ENCODE results near the gene CEACAM20.
A peak's percentile ranks its signal among the peaks of the same experiment; 100 is the strongest.
"Not testable (repeated sequence)": the region's sequence is repeated elsewhere in the genome, so short reads cannot be mapped to it uniquely, and the experiment has no call there.

Gene CEACAM20

DNA sequence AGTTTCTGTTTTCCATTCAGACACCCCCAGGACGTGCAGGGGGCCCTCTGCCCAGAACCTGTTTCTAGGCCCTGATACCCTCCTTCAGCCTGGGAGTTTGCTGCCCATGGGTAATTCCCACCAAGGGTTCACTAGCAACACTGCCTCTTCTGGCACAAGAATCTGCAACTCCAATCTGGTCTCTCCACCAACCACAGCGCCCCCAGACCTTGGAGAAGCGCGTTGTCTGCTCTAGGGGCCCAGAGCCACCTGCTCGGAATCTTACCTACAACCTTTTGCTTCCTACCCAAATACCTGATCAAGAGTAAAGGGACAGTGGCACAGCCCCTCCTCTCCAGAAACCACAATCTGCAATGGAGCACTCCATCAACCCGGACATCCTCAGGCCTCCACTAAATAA lies 29.9 kb downstream of the CEACAM20 start:
- DNase-seq (ENCODE audit: insufficient read length, low spot score) (peak; percentile 13), FAIRE-seq (no peak)

DNA sequence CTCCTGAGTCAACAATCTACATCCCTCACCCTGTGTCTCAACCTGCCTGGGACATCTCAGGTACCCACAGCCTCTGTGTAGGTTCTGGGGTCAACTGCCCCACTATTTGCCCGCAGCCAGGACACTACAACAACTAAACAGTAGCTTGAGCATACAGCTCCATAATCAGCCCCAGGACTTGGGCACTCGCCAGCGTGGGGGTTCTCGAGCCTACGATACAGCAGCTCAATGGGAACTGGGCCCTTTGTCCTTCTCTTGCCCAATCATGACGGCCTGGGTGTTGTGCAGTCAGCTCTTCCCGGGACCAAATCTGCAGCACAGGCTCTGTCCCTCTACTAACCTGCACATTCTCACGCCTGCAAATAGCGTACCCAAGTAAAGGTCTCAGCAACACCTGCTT lies 30.5 kb downstream of the CEACAM20 start:
- DNase-seq (ENCODE audit: insufficient read length, low spot score) (no peak), FAIRE-seq (peak; percentile 28)

DNA sequence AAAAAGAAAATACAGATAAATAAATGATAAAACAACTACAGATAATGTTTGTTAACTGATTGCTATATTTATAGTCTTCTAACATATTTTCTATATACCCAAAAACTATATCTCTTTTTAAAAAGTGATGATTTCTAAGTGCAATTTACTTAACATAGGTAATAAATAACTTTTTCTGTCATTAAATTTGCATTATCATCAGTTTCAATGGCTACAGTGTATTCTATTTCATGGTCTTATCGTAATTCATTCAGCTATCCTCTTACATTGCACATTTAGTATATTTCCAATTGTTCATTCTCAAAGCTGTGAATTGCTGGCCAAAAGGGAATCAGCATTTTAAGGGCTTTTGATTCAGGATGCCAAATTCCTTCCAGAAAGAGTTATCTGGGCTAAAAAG lies 32.8 kb downstream of the CEACAM20 start:
- DNase-seq (ENCODE audit: insufficient read length, low spot score) (no peak), FAIRE-seq (no peak)

DNA sequence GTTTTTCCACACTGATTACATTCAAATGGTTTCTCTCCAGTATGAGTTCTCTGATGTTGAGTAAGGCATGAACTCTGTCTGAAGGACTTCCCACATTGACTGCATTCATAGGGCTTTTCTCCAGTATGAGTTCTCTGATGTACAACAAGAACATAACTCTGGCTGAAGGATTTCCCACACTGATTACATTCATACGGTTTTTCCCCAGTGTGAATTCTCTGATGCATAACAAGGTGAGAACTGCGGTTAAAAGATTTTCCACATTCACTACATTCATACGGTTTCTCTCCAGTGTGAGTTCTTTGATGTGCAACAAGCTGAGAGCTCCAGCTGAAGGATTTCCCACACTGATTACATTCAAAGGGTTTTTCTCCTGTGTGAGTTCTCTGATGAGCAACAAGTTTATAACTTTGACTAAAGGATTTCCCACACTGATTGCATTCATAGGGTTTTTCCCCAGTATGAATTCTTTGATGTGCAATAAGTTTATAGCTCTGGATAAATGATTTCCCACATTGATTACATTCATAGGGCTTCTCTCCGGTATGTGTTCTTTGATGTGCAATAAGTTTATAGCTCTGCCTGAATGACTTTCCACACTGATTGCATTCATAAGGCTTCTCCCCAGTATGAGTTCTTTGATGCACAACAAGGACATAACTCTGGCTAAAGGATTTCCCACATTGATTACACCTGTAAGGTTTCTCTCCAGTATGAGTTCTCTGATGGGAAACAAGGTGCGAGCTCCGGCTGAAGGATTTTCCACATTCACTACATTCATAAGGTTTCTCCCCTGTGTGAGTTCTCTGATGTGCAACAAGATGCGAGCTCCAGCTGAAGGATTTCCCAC lies 52.7 kb downstream of the CEACAM20 start:
- no peak for FAIRE-seq
- DNase-seq (ENCODE audit: insufficient read length, low spot score) = no peak

- not testable (repeated sequence) for FAIRE-seq; DNase-seq (ENCODE audit: insufficient read length, low spot score)
Measured at GRCh38 chr19:44468730-44469129, 60.7 kb downstream of the CEACAM20 start.

GRCh38 chr19:44462600-44463286 lies 66.7 kb downstream of the CEACAM20 start:
- DNase-seq (ENCODE audit: insufficient read length, low spot score); FAIRE-seq: not testable (repeated sequence)

Data from HTR-8/SVneo (cell line).